OCI-LY7 (cell line): Measurements from ENCODE around the gene IRS1. TPM values are rescaled to one million over a fixed set of nuclear protein-coding genes. Genes with fewer than 3 reads are reported as not detected.
A peak's percentile ranks its signal among the peaks of the same experiment; 100 is the strongest.

Source experiments
- BruUV-seq: library from RNA; stranded (reverse); fragments of 400-500 nt; replicated peaks from 2 replicates; lab custom pipeline; 2021; lab: Mats Ljungman, UMichigan
- CTCF ChIA-PET: fragments of 300-600 bp; sonication (Branson Sonifier 250); formaldehyde crosslinking; loops from one replicate; lab custom pipeline; 2022; ENCODE audit warnings: antibody characterized with exemption; ENCODE audit not compliant: unreplicated experiment; lab: Charles Lee
- POLR2A ChIA-PET: fragments of 300-600 bp; sonication (Branson Sonifier 250); formaldehyde crosslinking; loops from one replicate; lab custom pipeline; 2022; ENCODE audit warnings: antibody characterized with exemption; lab: Charles Lee
- DNase-seq: peaks from one replicate; pipeline ENCODE4 v3.0.0-alpha.2; 2015; ENCODE audit warnings: low spot score
- H2AFZ ChIP-seq: fragments of 200-600 bp; sonication (generic), shearing (Covaris generic); 2 replicates; pipeline ENCODE4 v1.6.1; 2014; ENCODE audit warnings: mild to moderate bottlenecking, antibody characterized with exemption, low read length, moderate library complexity
- H3K27ac ChIP-seq: fragments of 200-600 bp; sonication (generic); 2 replicates; pipeline ENCODE4 v1.5.1; 2014; ENCODE audit warnings: mixed run types, low read depth, mild to moderate bottlenecking, moderate library complexity, low read length, inconsistent platforms; ENCODE audit not compliant: poor library complexity, severe bottlenecking
- H3K36me3 ChIP-seq: fragments of 200-600 bp; sonication (generic); 2 replicates; pipeline ENCODE4 v1.6.1; 2014; ENCODE audit warnings: mild to moderate bottlenecking, antibody characterized with exemption, low read length, moderate library complexity, mixed read lengths; ENCODE audit not compliant: insufficient read depth
- H3K4me1 ChIP-seq: fragments of 200-600 bp; sonication (generic); 2 replicates; pipeline ENCODE4 v1.5.1; 2014; ENCODE audit warnings: mild to moderate bottlenecking, low read length; ENCODE audit not compliant: insufficient read depth, poor library complexity, severe bottlenecking
- H3K4me2 ChIP-seq: fragments of 200-600 bp; sonication (generic); 2 replicates; pipeline ENCODE4 v1.6.1; 2014; ENCODE audit warnings: mild to moderate bottlenecking, low read length
- H3K4me3 ChIP-seq: fragments of 200-600 bp; sonication (generic); 2 replicates; pipeline ENCODE4 v1.5.1; 2014; ENCODE audit warnings: mild to moderate bottlenecking, low read depth, low read length; ENCODE audit not compliant: poor library complexity, severe bottlenecking
- H3K79me2 ChIP-seq: fragments of 200-600 bp; sonication (generic); 2 replicates; pipeline ENCODE4 v1.6.1; 2016; ENCODE audit warnings: low read depth, mild to moderate bottlenecking, low read length, moderate library complexity, mixed read lengths; ENCODE audit not compliant: insufficient read depth
- H3K9me2 ChIP-seq: fragments of 200-600 bp; sonication (generic); 2 replicates; pipeline ENCODE4 v1.6.1; 2016; ENCODE audit warnings: mild to moderate bottlenecking, low read length, mixed read lengths; ENCODE audit not compliant: insufficient read depth
- H3K9me3 ChIP-seq: fragments of 200-600 bp; sonication (generic); 2 replicates; pipeline ENCODE4 v1.6.1; 2014; ENCODE audit warnings: mild to moderate bottlenecking, mixed run types, low read length, mixed read lengths
- H4K20me1 ChIP-seq: fragments of 200-600 bp; sonication (generic); 2 replicates; pipeline ENCODE4 v1.6.1; 2014; ENCODE audit warnings: mild to moderate bottlenecking, antibody characterized with exemption, low read length, moderate library complexity, mixed read lengths; ENCODE audit not compliant: insufficient read depth
- CTCF ChIP-seq: fragments of 200-600 bp; sonication (generic); conservative IDR thresholded peaks from 2 replicates; pipeline ENCODE4 v1.5.1; 2014; ENCODE audit warnings: mild to moderate bottlenecking, antibody characterized with exemption, low read length, moderate library complexity, mixed read lengths
- EZH2phosphoT487 ChIP-seq: fragments of 200-600 bp; sonication (generic); IDR thresholded peaks from 2 replicates; pipeline ENCODE4 v1.6.1; 2018; ENCODE audit warnings: low read depth, borderline replicate concordance, mild to moderate bottlenecking, mixed run types, antibody characterized with exemption, low read length, moderate library complexity, mixed read lengths
- intact Hi-C: fragments of 100-400 bp; cut with micrococcal nuclease; formaldehyde crosslinking; loops from one replicate; pipeline ENCODE4 v1.10.0; 2022; ENCODE audit not compliant: unreplicated experiment
- total RNA-seq, 2 experiments: library from RNA; depleted of rRNA in 1 of 2; stranded (reverse); fragments of >200 nt in 1 of 2; shearing (Covaris generic) in 1 of 2; gene quantifications; 2 replicates each; pipeline ENCODE4 v1.2.3, GENCODE V29; 2014 to 2022

The IRS1 gene
- total RNA-seq, 2 experiments from 2014 or later, result 18.1 to 23.5 TPM

- TF ChIP-seq EZH2phosphoT487 (no peak), CTCF (no peak)
- TSS peak; percentile 25 for BruUV-seq
- Histone ChIP-seq H3K27ac (peak overlapping the region; percentile 79), H3K79me2 (peaks cover 83% of the 10 kb centered on the region), H2AFZ (peak overlapping the region; percentile 53), H3K4me3 (peak overlapping the region; percentile 73), H3K36me3 (peaks cover 46% of the 10 kb centered on the region), H3K4me1 (peaks cover 53% of the 10 kb centered on the region), H3K9me2 (no peaks in the 10 kb centered on the region), H4K20me1 (no peaks in the 10 kb centered on the region), H3K4me2 (peak overlapping the region; percentile 93), H3K9me3 (no peaks in the 10 kb centered on the region; the same call in 1 of the 2 replicates)
- POLR2A ChIA-PET, result interaction anchor here (0.6 to 10.5 kb wide), 8 partner anchors 9 to 191 kb away, joined by 3 to 122 read pairs (median 9); partner anchors contain the start of gene IRS1
- CTCF ChIA-PET, result interaction anchor here (1.2 kb wide), 1 partner anchor 20 kb away, joined by 3 read pairs; no protein-coding TSS in a partner anchor
- peak; percentile 88 for DNase-seq
- intact Hi-C loops, result loop anchor here (1.0 to 10.0 kb wide), 4 partner anchors 8 to 1516 kb away; partner anchors contain the start of gene IRS1
These were observed 8.5 kb downstream of the IRS1 start for GRCh38 chr2:226791056-226791486.

GRCh38 chr2:226790431-226790830, 9.2 kb downstream of the IRS1 start:
- Histone ChIP-seq H4K20me1 (no peaks in the 10 kb centered on the region), H3K36me3 (peaks cover 41% of the 10 kb centered on the region), H3K4me1 (peaks cover 47% of the 10 kb centered on the region), H3K27ac (peak overlapping the region; percentile 79), H3K9me3 (no peaks in the 10 kb centered on the region; the same call in 1 of the 2 replicates), H3K4me2 (peak overlapping the region; percentile 93), H3K79me2 (peaks cover 77% of the 10 kb centered on the region), H3K4me3 (peak overlapping the region; percentile 73), H2AFZ (peak overlapping the region; percentile 53; the same call in 1 of the 2 replicates), H3K9me2 (no peaks in the 10 kb centered on the region)
- TF ChIP-seq EZH2phosphoT487, result no peak
- no peak for TF ChIP-seq CTCF
- intact Hi-C loops, result loop anchor here (2.0 to 10.0 kb wide), 2 partner anchors 116 to 1516 kb away; no protein-coding TSS in a partner anchor
- ChIA-PET CTCF (interaction anchor here (1.2 to 1.8 kb wide), 2 partner anchors 10 to 20 kb away, joined by 3 to 5 read pairs; partner anchors contain the start of gene IRS1), POLR2A (interaction anchor here (0.6 to 10.5 kb wide), 10 partner anchors 10 to 191 kb away, joined by 3 to 122 read pairs (median 6); partner anchors contain the start of gene IRS1)
- no TSS peak for BruUV-seq
- DNase-seq, result peak; percentile 63
